NCI-H82 treated with DMSO at 0.1 percent for 48 hours (cell line): Measurements from ENCODE around the gene SCN4B.

Experiments used
- DNase-seq: peaks from one replicate; lab custom pipeline; 2025; ENCODE audit not compliant: unreplicated experiment; lab: John Stamatoyannopoulos, UW

The SCN4B gene

GRCh38 chr11:118175031-118175992, 22.7 kb upstream of the SCN4B start:
- no peak for DNase-seq

DNA sequence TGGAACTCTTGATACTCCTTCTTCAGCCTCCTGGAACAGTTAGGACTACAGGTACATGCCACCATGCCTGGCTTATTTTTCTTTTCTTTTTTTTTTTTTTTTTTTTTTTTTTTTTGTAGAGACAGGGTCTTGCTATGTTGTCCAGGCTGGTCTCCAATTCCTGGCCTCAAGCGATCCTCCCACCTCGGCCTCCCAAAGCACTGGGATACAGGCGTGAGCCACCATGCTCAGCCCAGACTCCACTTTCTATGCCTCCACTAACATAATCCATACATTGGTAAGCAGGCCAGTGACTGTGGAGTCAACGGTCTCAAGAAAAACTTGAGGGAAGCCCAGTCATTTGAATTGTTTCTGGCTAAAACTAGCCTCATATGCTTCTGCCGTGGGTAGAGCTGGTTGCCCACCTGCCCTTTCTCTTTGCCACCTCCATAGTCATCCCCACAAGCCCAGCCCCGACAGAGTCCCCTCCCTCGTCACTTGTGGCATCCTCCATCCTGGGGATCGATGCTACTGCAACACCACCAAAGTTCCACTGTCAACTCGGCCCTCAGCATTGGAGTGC, 21.5 kb upstream of the SCN4B start:
- DNase-seq = no peak

DNA sequence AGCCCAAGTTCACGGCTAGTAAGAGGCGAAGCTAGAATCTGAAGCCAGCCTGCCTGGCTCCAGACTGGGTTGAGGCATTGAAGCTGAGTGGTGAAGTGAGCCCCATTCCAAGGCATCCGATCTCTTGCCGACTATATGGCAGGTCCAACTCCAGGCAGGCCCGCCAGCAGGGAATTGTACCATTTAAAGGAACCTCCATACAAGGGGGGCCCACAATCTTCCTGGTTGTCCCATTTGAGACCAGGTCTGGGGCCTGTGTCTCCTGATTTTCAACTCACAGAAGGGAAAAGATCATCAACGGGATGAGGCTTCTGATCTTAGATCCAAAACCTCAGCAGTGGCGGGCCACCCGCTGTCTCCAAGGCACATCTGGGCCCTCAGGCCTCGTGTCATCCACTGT, 19.7 kb upstream of the SCN4B start:
- DNase-seq = no peak

GRCh38 chr11:118171269-118172062, 18.8 kb upstream of the SCN4B start:
- DNase-seq = peak; percentile 27

GRCh38 chr11:118170882-118171268, 18.3 kb upstream of the SCN4B start:
- DNase-seq = no peak

DNA sequence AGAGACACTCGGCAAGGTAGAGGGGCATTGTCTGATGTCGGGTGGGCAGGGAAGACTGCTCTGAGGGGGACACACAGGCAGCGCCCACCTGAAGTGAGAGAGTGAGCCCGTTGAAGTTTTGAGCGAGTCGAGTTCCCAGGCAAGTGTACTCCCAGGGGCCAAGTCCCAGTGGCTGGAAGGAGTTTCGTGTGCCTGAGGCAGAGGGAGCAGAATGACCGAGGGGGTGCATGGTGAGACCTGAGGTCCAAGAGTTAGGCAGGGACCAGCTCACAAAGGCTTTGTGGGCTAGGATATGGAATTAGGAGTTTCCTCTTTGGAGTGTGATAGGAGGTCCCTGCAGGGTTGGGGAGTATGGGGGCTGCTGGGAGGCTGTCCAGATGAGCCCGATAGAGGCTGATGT, 17.6 kb upstream of the SCN4B start:
- no peak for DNase-seq

GRCh38 chr11:118169300-118170140, 16.9 kb upstream of the SCN4B start:
- no peak for DNase-seq

DNA sequence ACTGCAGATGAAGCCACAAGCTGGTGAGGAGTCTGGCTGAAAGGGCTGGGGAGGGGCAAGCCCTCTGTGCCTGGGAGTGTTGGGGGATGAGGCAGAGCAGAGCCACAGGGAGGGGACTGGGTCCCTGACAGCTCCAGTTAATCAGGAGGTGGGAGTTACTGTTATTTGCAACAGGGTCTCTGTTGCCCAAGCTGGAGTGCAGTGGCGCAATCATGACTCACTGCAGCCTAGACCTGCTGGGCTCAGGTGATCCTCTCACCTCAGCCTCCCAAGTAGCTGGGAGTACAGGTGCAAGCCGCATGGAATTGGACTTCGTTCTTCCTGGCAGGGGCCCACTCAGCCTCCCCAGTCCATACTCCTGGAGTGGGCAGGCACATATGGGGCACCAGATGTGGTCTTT, 16.1 kb upstream of the SCN4B start:
- DNase-seq = no peak

- no peak for DNase-seq
Observed at GRCh38 chr11:118168316-118168715, 15.7 kb upstream of the SCN4B start.

DNA sequence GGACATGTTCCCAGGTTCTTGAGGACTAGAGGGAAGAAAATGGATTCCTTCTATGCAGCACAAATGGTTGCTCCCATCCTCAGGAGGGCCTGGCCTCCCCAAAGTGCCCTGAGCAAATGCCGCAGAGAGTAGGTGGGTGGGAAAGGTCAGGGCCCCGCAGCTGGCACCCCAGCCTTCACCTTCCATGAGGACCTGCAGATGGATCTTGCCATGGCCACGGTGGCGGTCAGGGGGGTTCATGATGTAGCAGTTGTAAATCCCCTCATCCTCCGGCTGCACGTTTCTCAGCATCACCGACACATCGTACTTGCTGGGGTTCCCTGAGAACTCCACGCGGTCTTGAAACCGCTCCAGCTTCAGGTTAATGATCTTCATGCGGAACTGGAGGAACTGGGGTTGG, 15.3 kb upstream of the SCN4B start:
- no peak for DNase-seq

DNA sequence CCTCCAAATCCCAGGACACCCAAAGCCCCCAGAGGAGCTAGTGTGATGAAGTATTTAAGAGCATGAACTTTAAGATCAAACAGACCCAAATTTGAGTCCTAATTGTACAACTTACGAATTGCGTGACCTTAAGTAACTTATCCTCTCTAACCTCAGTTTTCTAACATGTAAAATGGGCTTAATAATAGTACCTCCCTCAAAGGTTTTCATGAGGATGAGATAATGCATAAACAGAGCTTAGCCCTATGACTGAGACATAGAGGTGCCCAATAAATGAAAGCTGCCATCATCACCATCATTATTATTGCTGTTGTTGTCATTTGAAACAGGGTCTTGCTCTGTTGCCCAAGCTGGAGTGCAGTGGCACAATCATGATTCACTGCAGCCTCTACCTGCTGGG, 14.6 kb upstream of the SCN4B start:
- no peak for DNase-seq

GRCh38 chr11:118166641-118167040, 14.0 kb upstream of the SCN4B start:
- DNase-seq = no peak

- no peak for DNase-seq
Observed at GRCh38 chr11:118164885-118165284, 12.3 kb upstream of the SCN4B start.

DNA sequence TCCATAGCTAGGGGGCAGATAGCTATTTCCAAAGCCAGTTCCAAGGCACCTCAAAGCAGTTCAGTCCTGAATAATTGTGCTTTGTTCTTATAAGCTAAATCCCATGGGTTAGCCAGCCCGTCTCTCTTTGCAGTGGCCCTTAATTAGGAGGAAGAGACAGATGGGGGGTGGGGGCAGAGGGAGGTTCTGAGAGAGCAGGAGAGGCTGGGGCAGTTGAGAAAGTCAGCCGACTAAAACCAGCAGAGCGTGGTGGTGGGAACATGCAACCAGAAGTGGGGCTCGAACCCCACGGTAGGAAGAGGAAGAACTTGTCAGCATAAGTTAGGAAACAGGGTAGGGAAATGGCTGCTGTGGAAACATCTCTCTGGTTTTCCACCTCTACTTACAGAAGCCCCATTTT, 10.9 kb upstream of the SCN4B start:
- no peak for DNase-seq

- no peak for DNase-seq
Observed at GRCh38 chr11:118162846-118163245, 10.2 kb upstream of the SCN4B start.

DNA sequence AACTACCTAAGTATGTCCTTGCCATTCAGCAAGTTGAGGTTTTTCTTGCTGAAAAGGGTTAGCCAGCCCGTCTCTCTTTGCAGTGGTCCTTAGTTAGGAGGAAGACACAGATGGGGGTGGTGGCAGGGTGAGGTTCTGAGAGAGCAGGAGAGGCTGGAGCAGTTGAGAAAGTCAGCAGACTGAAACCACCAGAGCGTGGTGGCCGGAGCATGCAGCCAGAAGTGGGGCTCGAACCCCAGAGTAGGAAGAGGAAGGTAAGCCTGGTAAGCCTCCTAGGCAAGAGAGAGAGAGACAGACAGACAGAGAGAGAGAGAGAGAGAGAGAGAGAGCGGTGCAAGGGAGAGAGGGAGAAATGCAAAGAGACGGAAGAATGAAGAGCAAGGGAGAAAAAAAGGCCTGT, 9.2 kb upstream of the SCN4B start:
- DNase-seq = no peak

DNA sequence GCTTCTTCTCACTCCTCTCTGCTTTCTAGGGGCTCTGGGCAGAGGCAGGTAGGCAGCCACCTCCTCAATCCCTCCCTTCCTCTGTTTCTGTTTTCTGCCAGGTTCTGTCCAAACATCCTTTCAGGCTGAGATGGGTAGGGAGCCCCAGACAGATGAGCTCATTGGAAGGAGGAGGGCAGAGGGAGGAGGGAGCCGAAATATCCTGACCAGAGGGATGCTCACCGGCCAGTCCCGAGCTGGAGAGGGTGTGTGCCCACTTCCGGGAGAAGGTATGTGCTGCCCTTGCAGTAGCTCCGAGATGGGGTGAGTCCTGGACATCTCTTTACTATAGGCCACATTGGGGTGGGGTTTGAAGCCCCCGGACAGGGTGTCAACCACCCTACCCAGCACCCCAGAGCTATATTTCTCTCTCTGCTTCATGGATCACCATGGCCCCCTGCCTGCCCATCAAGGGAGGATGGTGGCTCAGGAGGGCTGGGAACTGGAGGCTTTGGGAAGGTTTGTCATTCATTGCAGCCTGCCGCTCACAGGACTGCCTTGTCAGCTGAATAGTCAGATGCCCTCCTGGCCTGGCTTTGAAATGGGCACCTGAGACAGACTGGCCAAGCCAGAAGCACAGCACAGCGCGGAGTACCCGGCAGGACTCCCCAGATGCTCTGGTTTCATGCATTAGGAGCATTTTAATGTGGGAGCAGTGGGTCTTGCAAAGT, 4.7 kb upstream of the SCN4B start:
- DNase-seq = no peak

- no peak for DNase-seq
Observed at GRCh38 chr11:118156531-118157185, 4.0 kb upstream of the SCN4B start.

DNA sequence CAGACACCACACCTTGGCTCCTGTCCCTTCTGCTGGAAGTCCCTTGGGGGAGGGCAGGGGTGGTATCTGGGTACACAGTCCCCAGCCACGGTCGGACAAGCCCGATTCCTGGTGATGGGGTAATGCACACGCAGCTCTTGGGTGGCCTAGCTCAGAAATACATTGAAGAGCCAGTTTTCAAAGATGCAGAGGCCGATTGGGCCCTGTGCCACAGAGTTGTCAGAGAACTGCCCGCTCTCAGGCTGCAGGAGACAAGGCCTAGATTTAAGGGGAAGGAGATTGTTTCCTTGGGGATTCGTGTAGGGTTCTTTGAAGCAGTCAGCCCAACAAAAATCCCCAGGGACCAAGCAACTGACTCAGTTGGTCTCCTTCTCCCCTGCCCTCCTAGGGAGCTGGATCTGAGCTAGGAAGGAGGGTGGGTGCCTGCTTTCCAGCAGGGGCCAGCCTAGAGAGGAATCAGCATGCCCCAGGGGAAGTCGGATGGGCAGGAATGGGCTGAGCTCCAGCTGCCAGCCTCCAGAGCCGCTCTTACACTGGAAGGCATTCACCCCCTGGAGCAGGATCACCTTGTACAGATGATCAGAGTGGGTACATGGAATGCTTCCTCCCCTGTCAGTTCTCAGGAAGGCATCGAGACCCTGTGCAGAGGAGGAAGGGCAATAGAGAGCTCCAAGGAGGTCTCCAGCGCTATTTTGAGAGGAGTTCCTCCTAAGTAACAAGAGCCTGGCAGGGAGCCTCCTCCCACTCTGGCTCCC, 3.3 kb upstream of the SCN4B start:
- DNase-seq = no peak
